NT2/D1 (cell line): Measurements from ENCODE around the gene FUT7.

ENCODE experiments used
- DNase-seq: peaks from one replicate; pipeline ENCODE4 v3.0.0-alpha.2; 2011; ENCODE audit warnings: low read depth, low spot score
- H3K27me3 ChIP-seq: 2 replicates; pipeline ENCODE4 v1.6.0; 2011; ENCODE audit warnings: mild to moderate bottlenecking; ENCODE audit not compliant: insufficient read length, insufficient read depth
- H3K36me3 ChIP-seq: 2 replicates; pipeline ENCODE4 v1.6.1; 2011; ENCODE audit warnings: mild to moderate bottlenecking, low read length, mixed read lengths; ENCODE audit not compliant: insufficient read depth, insufficient read length
- H3K4me1 ChIP-seq: 2 replicates; pipeline ENCODE4 v1.5.1; 2011; ENCODE audit not compliant: insufficient read depth, insufficient read length
- H3K4me3 ChIP-seq: 2 replicates; pipeline ENCODE4 v1.5.1; 2011; ENCODE audit warnings: low read depth; ENCODE audit not compliant: insufficient read length
- H3K9ac ChIP-seq: 2 replicates; pipeline ENCODE4 v1.6.0; 2011; ENCODE audit warnings: low read depth; ENCODE audit not compliant: insufficient read length
- H3K9me3 ChIP-seq: 2 replicates; pipeline ENCODE4 v1.5.1; 2011; ENCODE audit warnings: mild to moderate bottlenecking, low read length; ENCODE audit not compliant: insufficient read depth
- SUZ12 ChIP-seq: IDR thresholded peaks from 2 replicates; pipeline ENCODE4 v1.6.1; 2011; ENCODE audit not compliant: insufficient read length, insufficient read depth; ENCODE audit errors: extremely low read depth
- YY1 ChIP-seq: IDR thresholded peaks from 2 replicates; pipeline ENCODE4 v1.6.1; 2011; ENCODE audit not compliant: insufficient read length, insufficient read depth
- ZNF274 ChIP-seq: IDR thresholded peaks from 2 replicates; pipeline ENCODE4 v1.6.1; 2011; ENCODE audit warnings: mild to moderate bottlenecking, low read depth, low read length

FUT7 gene

DNA sequence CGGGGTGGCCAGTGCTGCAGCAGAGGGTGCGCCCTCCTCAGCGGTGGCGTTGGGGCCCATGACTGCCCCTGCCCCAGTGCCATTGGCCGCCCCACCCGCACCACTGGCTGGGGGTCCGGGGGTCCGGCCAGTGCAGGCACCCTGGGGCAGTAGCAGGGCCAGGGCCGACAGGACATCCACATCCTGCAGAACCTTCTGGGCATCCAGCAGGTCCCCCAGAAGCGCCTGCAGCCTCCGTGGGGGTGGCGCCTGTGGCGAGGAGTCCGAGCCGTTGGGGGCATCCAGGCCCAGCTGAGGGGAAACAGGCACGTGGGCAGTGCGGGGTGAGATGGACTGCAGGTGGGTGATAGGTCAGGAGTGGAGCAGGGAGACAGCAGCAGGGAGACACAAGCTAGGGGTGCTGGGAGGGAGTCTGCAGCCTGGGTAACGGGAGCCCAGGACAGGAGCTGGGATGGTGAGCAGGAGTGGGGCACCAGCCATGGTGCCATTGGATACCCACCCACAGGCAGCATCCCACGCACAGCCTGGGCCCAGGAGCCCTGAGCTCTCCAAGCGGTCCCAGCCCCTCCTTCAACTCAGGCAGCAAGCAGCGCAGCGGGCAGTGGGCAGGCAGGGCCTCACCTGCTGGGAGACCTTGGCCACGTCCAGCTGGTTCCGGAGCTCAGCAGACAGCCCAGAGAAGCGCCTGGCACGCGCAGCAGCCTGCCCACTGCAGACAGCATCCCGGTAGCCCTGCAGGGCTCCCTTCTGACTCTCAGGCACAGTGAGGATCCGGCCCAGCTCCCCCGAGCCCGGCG is 10.9 kb downstream of the FUT7 start:
- H3K9me3 ChIP-seq, result no peaks in the 10 kb centered on the region
- H3K27me3 ChIP-seq, result peaks cover 3% of the 10 kb centered on the region
- peaks cover 28% of the 10 kb centered on the region for H3K4me1 ChIP-seq
- H3K9ac ChIP-seq, result no peak overlapping the region
- no peak for TF ChIP-seq ZNF274
- TF ChIP-seq SUZ12, result no peak
- TF ChIP-seq YY1, result no peak
- DNase-seq, result no peak
- H3K4me3 ChIP-seq, result no peak overlapping the region
- peaks cover 9% of the 10 kb centered on the region for H3K36me3 ChIP-seq

GRCh38 chr9:137019891-137020683 is 11.8 kb downstream of the FUT7 start:
- H3K4me1 ChIP-seq, result peaks cover 22% of the 10 kb centered on the region
- no peaks in the 10 kb centered on the region; the same call in 1 of the 2 replicates for H3K9me3 ChIP-seq
- H3K9ac ChIP-seq, result no peak overlapping the region
- H3K36me3 ChIP-seq, result peaks cover 10% of the 10 kb centered on the region
- no peak for DNase-seq
- H3K27me3 ChIP-seq, result no peaks in the 10 kb centered on the region
- TF ChIP-seq YY1, result no peak
- TF ChIP-seq ZNF274, result no peak
- no peak for TF ChIP-seq SUZ12
- no peak overlapping the region for H3K4me3 ChIP-seq

DNA sequence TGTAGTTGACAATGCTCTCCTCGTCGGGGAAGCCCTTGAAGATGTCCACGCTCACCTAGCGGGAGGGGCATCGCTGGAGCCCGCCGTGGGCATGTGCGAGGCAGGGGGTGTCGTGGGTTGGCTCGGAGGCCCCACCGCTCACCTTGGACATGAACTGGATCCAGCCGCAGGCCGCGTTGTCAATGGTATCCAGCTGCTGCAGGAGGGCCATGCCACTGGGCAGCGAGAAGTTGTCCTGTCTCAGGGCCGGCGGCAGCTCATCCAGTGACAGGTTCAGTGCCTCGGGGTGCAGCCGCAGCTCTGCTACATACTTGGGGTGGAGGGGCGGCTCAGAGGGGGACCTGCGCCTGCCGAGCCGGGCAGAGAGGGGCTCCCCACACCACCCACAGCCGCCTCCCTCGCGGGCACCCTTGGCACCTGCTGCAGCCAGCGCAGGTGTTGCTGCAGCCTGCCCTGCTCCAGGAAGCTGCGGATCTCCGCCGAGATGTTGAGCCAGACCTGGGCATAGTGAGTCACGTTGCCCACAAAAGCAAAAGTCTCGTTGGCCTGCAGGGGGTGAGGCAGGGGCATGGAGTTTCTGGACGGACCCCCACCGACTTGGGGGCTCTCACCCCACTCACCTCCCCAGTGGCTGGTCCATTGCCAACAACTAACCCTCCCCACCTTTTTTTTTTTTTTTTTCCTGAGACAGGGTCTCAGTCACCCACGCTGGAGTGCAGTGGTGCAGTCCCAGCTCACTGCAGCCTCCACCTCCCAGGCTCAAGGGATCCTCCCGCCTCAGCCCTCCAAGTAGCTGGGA is 12.9 kb downstream of the FUT7 start:
- no peak overlapping the region for H3K9ac ChIP-seq
- TF ChIP-seq ZNF274, result no peak
- no peak for TF ChIP-seq SUZ12
- no peak for TF ChIP-seq YY1
- no peaks in the 10 kb centered on the region for H3K27me3 ChIP-seq
- peaks cover 20% of the 10 kb centered on the region for H3K4me1 ChIP-seq
- H3K9me3 ChIP-seq, result no peaks in the 10 kb centered on the region; the same call in 1 of the 2 replicates
- H3K4me3 ChIP-seq, result no peak overlapping the region
- peaks cover 10% of the 10 kb centered on the region for H3K36me3 ChIP-seq
- no peak for DNase-seq

DNA sequence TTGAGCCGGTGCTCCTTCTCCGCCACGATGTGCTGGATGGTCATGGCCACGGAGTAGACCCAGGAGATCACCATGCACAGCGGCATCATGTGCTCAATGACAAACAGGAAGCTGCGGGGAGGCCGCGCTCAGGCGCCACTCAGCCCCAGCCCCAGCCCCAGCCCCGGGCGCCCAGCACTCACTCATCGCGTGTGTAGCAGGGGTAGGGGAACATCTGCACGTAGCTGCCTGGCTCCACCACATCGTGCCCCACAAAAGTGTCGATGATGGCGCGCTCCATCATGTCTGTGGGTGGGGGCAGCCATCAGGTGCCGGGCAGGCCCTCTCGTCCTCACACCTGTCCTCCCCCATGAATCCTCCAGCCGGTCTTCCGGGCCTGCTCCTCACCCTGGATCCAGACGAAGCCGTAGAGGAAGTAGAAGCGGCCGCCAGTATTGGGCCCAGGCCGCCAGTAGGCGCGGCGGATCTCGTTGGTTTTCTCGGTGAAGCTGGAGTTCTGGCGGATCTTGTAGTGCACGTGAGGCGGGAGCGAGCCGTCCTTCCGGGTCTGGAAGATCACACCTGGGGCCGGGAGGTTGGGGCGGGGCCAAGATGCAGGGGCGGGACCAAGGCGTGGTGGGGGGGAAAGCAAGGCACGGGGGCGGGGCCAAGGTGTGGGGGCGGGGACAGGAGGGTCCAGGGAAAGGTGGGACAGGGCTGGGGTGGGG is 13.9 kb downstream of the FUT7 start:
- Histone ChIP-seq H3K36me3 (peaks cover 10% of the 10 kb centered on the region), H3K4me3 (no peak overlapping the region)
- TF ChIP-seq SUZ12 (no peak), YY1 (no peak), ZNF274 (no peak)

GRCh38 chr9:137017071-137017470 is 14.8 kb downstream of the FUT7 start:
- no peak overlapping the region for H3K4me3 ChIP-seq
- no peaks in the 10 kb centered on the region for H3K27me3 ChIP-seq
- peaks cover 10% of the 10 kb centered on the region for H3K36me3 ChIP-seq
- H3K4me1 ChIP-seq, result peaks cover 5% of the 10 kb centered on the region
- no peaks in the 10 kb centered on the region; the same call in 1 of the 2 replicates for H3K9me3 ChIP-seq
- TF ChIP-seq YY1, result no peak
- TF ChIP-seq ZNF274, result no peak
- TF ChIP-seq SUZ12, result no peak
- H3K9ac ChIP-seq, result no peak overlapping the region
- no peak for DNase-seq

More for the DNA sequence above, 13.9 kb downstream of the FUT7 start:
- Histone ChIP-seq H3K27me3 (no peaks in the 10 kb centered on the region), H3K4me1 (peaks cover 11% of the 10 kb centered on the region), H3K9ac (no peak overlapping the region), H3K9me3 (no peaks in the 10 kb centered on the region; the same call in 1 of the 2 replicates)
- no peak for DNase-seq

DNA sequence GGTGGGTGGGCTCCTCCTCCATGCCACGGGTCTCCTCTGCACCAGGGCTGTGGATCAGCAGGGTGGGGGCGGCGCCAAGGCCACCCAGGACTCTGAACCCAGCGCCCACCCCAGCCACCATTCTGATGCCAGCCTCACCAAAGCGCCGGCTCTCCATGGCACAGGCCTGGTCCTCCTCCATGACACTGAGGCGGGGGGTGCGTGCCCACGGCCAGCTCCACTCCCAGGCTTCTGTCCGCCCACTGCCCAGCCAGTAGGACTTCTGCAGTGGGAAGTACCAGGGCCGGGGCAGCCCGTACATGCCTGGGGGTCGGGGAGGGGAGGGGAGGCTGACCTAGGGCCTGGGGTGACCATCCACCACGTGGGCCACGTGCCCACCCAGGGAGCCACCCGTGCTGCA is 15.5 kb downstream of the FUT7 start:
- peaks cover 5% of the 10 kb centered on the region for H3K4me1 ChIP-seq
- H3K36me3 ChIP-seq, result peaks cover 10% of the 10 kb centered on the region
- H3K4me3 ChIP-seq, result no peak overlapping the region
- no peak for DNase-seq
- no peak overlapping the region for H3K9ac ChIP-seq
- H3K9me3 ChIP-seq, result no peaks in the 10 kb centered on the region; the same call in 1 of the 2 replicates
- no peaks in the 10 kb centered on the region for H3K27me3 ChIP-seq
- TF ChIP-seq YY1, result no peak
- TF ChIP-seq SUZ12, result no peak
- no peak for TF ChIP-seq ZNF274
